ENCODE results near the gene RASSF8.
"Not testable (repeated sequence)": the region's sequence is repeated elsewhere in the genome, so short reads cannot be mapped to it uniquely, and the experiment has no call there.

RASSF8 gene

GRCh38 chr12:26043135-26044006 lies 84.9 kb downstream of the RASSF8 start:
- peak in 3 of 42 donors; percentile 14 to 47 (median 20) for DNase-seq
- intact Hi-C loops (cut with DNase I), result no loop called here

GRCh38 chr12:26044007-26044394 lies 85.5 kb downstream of the RASSF8 start:
- no peak for DNase-seq
- intact Hi-C loops (cut with DNase I), result no loop called here

DNA sequence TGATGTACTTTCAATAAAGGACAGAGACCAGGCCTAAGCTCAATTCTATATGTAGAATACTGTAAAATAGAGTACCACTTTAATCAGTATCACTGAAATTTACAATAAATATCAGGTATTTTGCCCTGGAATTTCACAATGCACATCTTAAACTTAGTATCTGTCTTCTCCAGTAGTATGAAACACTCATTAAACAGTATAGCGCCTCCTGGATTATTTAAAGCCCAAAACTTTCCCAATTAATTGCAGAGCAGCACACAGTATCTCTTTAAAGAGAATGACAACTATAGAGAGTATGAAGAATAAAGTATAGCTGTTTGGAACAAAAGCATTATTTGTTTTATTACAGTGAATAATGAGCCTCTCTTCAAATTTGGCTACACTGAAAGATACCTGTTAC lies 86.1 kb downstream of the RASSF8 start:
- intact Hi-C loops (cut with DNase I), result no loop called here
- DNase-seq, result no peak

DNA sequence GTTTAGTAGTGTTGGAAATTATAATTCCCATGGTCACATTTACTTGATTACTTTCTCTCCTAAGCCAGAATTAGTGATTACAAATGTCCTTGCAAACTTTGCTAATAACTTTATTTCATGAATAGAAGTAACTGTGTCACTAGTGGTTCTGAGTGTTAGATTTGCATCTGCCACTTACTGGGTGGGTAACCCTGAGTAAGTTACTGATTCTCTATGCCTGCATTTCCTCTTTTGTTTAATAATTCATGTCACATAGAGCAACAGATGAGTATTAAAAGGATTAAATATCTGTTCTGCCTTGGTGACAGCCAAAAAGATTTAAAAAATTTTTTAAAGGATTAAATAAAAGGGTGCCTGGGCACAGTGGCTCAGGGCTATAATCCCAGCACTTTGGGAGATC lies 87.7 kb downstream of the RASSF8 start:
- intact Hi-C loops (cut with DNase I), result no loop called here
- DNase-seq, result no peak

DNA sequence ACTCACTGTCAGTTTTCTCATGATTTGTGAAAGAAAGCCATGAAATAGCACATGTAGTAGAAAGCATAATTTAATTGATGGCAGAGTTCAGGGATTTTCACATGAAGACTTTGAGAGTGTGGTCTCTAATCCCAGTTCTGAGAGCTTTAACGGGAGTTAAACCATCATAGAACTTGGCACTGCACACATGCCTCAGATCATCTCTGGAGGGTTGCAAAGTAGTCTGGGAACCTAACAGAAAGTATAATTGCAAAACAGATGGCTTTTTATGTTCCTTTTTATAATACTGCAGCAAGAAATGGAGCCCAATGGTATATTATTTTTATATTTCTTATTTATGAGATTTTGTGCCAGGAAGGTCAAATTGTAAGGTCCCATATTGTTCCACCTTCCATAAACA lies 88.4 kb downstream of the RASSF8 start:
- intact Hi-C loops (cut with DNase I), result no loop called here
- DNase-seq, result no peak

GRCh38 chr12:26047401-26048226 lies 89.1 kb downstream of the RASSF8 start:
- intact Hi-C loops (cut with DNase I), result no loop called here
- no peak for DNase-seq

DNA sequence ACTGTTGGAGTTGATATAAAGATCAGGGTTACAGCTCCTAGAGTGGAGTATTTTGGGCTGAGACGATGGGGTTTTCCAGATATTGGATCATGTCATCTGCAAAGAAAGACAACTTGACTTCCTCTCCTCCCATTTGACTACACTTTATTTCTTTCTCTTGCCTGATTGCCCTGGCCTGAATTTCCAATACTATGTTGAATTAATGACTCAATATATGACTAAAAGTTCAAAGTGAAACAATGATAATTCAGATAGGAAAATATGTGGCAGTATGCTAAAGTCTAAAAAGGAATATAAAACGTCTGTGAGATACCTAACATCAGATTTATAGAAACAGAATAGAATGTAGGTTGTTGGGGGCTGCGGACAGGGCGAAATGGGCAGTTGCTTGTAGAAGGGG lies 94.2 kb downstream of the RASSF8 start:
- intact Hi-C loops (cut with DNase I), result no loop called here

GRCh38 chr12:26054383-26054782 lies 95.9 kb downstream of the RASSF8 start:
- intact Hi-C loops (cut with DNase I), result no loop called here
- no peak for DNase-seq

More for the DNA sequence above, 94.2 kb downstream of the RASSF8 start:
- no peak for DNase-seq

- DNase-seq, result no peak
- intact Hi-C loops (cut with DNase I), result no loop called here
These were observed 96.6 kb downstream of the RASSF8 start for GRCh38 chr12:26055087-26055486.

DNA sequence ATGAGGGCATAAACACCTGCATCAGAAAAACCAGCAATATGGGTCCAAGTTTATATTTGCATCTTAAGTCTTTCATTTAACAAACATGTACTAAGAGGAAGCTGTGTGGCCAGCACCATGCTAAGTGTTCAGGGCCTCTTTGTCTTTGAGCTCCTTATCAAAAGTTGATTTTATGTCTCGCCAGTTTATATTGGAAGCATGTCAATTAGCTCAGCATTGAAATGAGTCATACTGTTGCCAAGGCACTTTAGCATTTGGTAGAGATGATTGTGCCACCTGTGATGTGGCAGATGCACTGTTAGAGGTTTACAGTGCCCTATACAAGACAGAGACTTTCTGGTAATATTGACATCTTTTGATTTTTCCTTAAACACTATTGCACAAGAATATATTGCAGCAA lies 97.9 kb downstream of the RASSF8 start:
- intact Hi-C loops (cut with DNase I), result no loop called here
- DNase-seq, result no peak

DNA sequence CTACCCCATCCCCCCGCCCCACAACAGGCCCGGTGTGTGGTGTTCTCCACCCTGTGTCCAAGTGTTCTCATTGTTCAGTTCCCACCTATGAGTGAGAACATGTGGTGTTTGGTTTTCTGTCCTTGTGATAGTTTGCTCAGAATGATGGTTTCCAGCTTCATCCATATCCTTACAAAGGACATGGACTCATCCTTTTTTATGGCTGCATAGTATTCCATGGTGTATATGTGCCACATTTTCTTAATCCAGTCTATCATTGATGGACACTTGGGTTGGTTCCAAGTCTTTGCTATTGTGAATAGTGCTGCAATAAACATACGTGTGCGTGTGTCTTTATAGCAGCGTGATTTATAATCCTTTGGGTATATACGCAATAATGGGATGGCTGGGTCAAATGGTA lies 98.8 kb downstream of the RASSF8 start:
- DNase-seq; intact Hi-C loops (cut with DNase I): not testable (repeated sequence)

DNA sequence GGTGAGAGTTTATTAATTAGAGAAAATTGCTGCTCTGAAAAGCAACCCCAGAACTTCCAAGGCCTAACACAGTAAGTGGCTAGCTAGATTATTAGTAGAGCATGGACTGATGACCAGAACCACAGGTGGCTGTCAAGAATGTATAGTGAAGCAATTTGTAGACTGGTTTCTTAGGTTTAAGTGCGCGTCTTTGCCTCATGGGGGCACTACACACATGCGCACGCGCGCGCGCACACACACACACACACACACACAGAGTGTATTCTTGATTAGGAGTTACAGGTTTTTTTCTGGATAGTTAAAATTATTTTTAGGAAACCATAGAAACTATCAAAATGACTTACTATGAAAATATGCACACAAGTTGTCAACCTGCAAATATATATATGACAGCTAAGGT lies 99.8 kb downstream of the RASSF8 start:
- intact Hi-C loops (cut with DNase I), result no loop called here
- no peak for DNase-seq

DNA sequence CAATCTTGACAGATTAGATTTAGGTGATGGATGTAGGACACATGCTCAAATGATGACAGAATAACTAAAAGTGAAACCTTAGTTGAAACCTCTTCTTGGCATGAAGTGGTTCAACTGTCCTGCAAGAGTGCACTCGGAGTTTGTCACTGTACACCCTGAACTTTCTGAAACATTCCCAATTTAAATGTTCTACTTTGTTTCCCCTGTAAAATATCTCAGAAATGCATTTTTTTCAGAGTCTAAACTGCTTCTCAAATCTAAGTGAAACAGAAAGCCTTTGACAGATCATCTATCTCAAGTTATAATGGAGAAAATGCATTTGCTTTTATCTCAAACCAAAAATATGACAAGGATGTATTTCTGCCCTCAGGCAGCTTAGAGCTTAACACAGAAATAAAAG lies 100.3 kb downstream of the RASSF8 start:
- DNase-seq, result no peak

DNA sequence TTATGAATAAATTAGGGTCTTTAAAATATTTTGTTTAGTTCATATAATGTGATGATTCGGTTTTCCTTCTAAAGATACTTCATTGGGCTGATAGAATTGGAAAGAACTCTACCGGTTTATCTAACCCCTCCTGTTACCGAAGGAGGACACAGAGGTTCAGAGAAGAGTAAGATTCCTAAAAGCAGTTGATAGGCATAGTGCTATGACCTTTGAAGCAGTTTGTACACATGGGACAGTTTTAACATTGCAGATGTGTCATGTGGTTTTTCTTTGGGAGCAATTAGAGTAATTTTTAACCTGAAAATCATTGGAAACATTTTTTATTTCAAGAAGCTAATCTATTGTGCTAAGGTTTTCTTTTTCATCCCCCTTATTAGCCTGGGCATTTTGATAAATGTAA lies 103.5 kb downstream of the RASSF8 start:
- intact Hi-C loops (cut with DNase I), result no loop called here
- DNase-seq, result no peak

More for the DNA sequence above, 100.3 kb downstream of the RASSF8 start:
- intact Hi-C loops (cut with DNase I), result no loop called here

- intact Hi-C loops (cut with DNase I), result no loop called here
- no peak for DNase-seq
These were observed 104.1 kb downstream of the RASSF8 start for GRCh38 chr12:26062566-26062965.

- intact Hi-C loops (cut with DNase I), result no loop called here
- DNase-seq, result no peak
These were observed 107.0 kb downstream of the RASSF8 start for GRCh38 chr12:26065451-26065850.

GRCh38 chr12:26068503-26068902 lies 110.0 kb downstream of the RASSF8 start:
- intact Hi-C loops (cut with DNase I), result no loop called here
- DNase-seq, result no peak

DNA sequence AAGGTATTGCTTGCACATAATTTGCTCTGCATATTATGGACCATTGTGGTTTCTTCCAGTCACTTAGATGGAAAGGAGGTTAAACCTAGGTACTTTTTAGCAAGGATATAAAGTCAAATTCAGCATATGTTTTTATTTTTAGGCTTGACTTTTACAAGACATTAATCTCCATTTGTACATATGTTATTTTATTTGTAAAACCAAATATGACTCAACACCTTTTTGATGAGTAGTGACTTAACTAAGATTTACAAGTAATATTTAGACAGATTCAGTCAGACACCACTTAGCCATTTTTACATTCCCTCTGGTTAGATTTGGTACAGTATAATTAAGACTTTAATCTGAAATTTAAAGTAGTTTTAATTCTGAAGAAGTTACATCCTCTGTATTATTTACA lies 111.3 kb downstream of the RASSF8 start:
- intact Hi-C loops (cut with DNase I), result no loop called here

GRCh38 chr12:26077915-26078702 lies 119.6 kb downstream of the RASSF8 start:
- no peak for DNase-seq
- intact Hi-C loops (cut with DNase I), result no loop called here

More for the DNA sequence above, 111.3 kb downstream of the RASSF8 start:
- no peak for DNase-seq

GRCh38 chr12:26080911-26081310 lies 122.4 kb downstream of the RASSF8 start:
- intact Hi-C loops (cut with DNase I), result no loop called here
- no peak for DNase-seq
